CD4-positive, alpha-beta memory T cell (primary cell): ENCODE results near the gene WHRN. TPM values are rescaled to one million over a fixed set of nuclear protein-coding genes. Genes with fewer than 3 reads are reported as not detected.

Source experiments
- CTCF ChIA-PET: fragments of 350-600 bp; sonication (Branson Sonifier 250); formaldehyde crosslinking; loops from one replicate; lab custom pipeline; 2021; ENCODE audit warnings: inconsistent platforms; ENCODE audit not compliant: partially characterized antibody; lab: Charles Lee
- POLR2A ChIA-PET: fragments of 350-600 bp; sonication (Branson Sonifier 250); formaldehyde crosslinking; loops from one replicate; lab custom pipeline; 2021; ENCODE audit not compliant: partially characterized antibody; lab: Charles Lee
- DNase-seq, 5 donors: peaks; one replicate each; pipeline versions ENCODE4 v3.0.0 to v3.0.0-alpha.2; 2020 to 2022; ENCODE audit warnings: mixed read lengths in 1 of 5
- H3K27ac ChIP-seq: one replicate; pipeline ENCODE4 v1.7.0; 2013; ENCODE audit warnings: low read depth, low read length
- H3K27me3 ChIP-seq: 2 replicates; pipeline ENCODE4 v1.7.0; 2013; ENCODE audit warnings: mild to moderate bottlenecking, low read length, moderate library complexity; ENCODE audit not compliant: insufficient read depth
- H3K36me3 ChIP-seq: 2 replicates; pipeline ENCODE4 v1.7.0; 2013; ENCODE audit warnings: mild to moderate bottlenecking, low read length, moderate library complexity; ENCODE audit not compliant: insufficient read depth
- H3K4me1 ChIP-seq: 2 replicates; pipeline ENCODE4 v1.7.0; 2013; ENCODE audit warnings: mild to moderate bottlenecking, low read length, moderate library complexity; ENCODE audit not compliant: insufficient read depth
- H3K4me3 ChIP-seq, 2 donors: one replicate each; pipeline ENCODE4 v1.7.0; 2013; ENCODE audit warnings: low read length in 2 of 2, mild to moderate bottlenecking in 1 of 2
- H3K9me3 ChIP-seq, 2 donors: one replicate each; pipeline ENCODE4 v1.7.0; 2013; ENCODE audit warnings: low read length in 2 of 2, control low read depth in 1 of 2; ENCODE audit not compliant: control insufficient read depth in 1 of 2
- H3K27ac Mint-ChIP-seq, 7 donors: one replicate each; pipeline ENCODE4 v1.8.0; 2020 to 2021; ENCODE audit warnings: mixed read lengths in 7 of 7, mild to moderate bottlenecking in 6 of 7, inconsistent platforms in 3 of 7, moderate library complexity in 3 of 7
- H3K27me3 Mint-ChIP-seq, 2 donors: one replicate each; pipeline ENCODE4 v1.8.0; 2020 to 2021; ENCODE audit warnings: mixed read lengths in 2 of 2
- H3K36me3 Mint-ChIP-seq, 2 donors: one replicate each; pipeline ENCODE4 v1.8.0; 2020 to 2021; ENCODE audit warnings: mixed read lengths in 2 of 2, inconsistent platforms in 1 of 2, mild to moderate bottlenecking in 1 of 2
- H3K4me1 Mint-ChIP-seq, 4 donors: one replicate each; pipeline ENCODE4 v1.8.0; 2020 to 2021; ENCODE audit warnings: mixed read lengths in 4 of 4, mild to moderate bottlenecking in 1 of 4
- H3K4me3 Mint-ChIP-seq, 8 donors: one replicate each; pipeline ENCODE4 v1.8.0; 2020 to 2021; ENCODE audit warnings: mixed read lengths in 8 of 8, mild to moderate bottlenecking in 7 of 8, moderate library complexity in 6 of 8, inconsistent platforms in 3 of 8
- H3K9me3 Mint-ChIP-seq, 8 donors: one replicate each; pipeline ENCODE4 v1.8.0; 2020 to 2021; ENCODE audit warnings: mixed read lengths in 8 of 8, mild to moderate bottlenecking in 5 of 8, inconsistent platforms in 3 of 8, moderate library complexity in 1 of 8
- intact Hi-C: fragments of 100-400 bp; cut with micrococcal nuclease; formaldehyde crosslinking; loops from one replicate; pipeline ENCODE4 v1.15.1; 2023
- polyA plus RNA-seq, 2 donors: library from polyadenylated mRNA; unstranded; fragments of 300-500 nt; fragmentation: Illumina TruSeq; gene quantifications; one replicate each; pipeline ENCODE4 v1.2.3, GENCODE V29; 2021
- total RNA-seq, 2 experiments: library from RNA; stranded (reverse); gene quantifications; one replicate each; pipeline ENCODE4 v1.2.3, GENCODE V29; 2021

The WHRN gene
- total and polyA plus RNA-seq, 4 experiments from 2014 or later, result 0.24 to 10.1 (median 5.0) TPM

DNA sequence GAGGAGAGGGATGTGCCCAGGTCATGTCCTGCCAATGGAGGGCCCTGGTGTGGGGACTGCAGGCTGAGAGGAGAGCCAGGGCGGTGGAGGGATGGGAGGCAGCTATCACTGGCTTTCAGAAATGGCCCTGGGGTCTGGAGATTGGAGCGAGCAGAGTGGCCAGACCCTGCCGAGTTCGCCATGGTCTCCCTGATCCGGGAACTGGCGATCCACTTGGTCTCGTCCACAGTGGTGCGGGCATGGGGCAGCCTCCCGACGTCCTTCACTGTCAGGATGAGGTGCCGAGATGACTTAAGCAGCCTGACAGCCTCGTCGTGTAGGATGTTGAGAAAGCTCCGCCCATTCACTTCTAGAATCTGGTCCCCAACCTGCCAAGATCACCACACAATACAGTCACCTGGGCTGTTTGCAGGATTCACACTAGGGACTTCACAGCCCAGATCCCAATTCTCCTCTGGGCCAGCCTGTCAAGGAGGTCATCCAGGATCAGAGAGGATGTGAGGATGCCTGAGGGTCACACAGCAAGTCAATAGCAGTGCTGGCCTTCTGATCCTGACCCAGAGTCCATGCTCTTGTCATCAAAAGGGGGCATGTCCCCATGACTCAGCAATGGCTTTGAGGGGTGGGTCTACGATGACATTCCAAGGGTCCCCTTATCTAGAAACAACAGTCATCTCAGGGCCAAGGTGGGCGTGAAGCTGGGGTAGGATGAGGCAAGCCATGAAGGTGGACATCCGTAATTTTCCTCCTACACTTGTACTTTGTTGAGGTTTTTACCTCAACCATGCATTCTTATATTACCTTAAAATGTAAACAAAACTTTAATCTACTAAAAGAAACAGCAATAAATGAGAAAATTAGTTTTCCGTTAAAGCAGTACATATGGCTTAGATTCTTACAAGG is 79.0 kb downstream of the WHRN start:
- intact Hi-C loops, result no loop called here

DNA sequence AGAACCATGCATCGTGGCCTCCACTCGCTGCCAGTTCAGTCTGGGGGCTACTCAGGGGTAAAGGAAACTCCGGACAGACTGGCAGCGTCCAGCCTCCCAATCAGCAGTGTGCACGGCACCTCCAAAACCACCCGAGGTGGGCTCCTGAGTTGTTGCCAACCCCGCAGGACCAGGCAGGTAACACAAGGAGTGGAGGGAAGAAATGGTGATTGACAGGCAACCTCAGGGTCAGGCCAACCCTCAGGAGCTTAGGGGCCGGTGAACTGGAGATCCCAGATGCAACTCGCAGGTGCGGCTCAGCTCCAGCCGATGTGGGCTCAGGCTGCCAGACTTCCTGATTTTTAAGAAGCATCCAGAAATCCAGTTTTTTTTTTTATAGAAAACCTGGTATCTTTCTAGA is 80.1 kb downstream of the WHRN start:
- no peaks in the 10 kb centered on the region for H3K4me1 Mint-ChIP-seq
- H3K4me1 ChIP-seq, result no peaks in the 10 kb centered on the region
- no peak overlapping the region for H3K27ac Mint-ChIP-seq
- no peaks in the 10 kb centered on the region for H3K36me3 Mint-ChIP-seq
- H3K4me3 Mint-ChIP-seq, result no peak overlapping the region
- H3K9me3 Mint-ChIP-seq, result no peaks in the 10 kb centered on the region
- no peak overlapping the region for H3K4me3 ChIP-seq
- POLR2A ChIA-PET, result no interaction called here
- no peak for DNase-seq
- CTCF ChIA-PET, result no interaction called here
- H3K27me3 Mint-ChIP-seq, result no peaks in the 10 kb centered on the region
- H3K36me3 ChIP-seq, result no peaks in the 10 kb centered on the region
- H3K27ac ChIP-seq, result no peak overlapping the region
- intact Hi-C loops, result no loop called here
- H3K27me3 ChIP-seq, result no peaks in the 10 kb centered on the region
- H3K9me3 ChIP-seq, result no peaks in the 10 kb centered on the region

More for the DNA sequence above, 79.0 kb downstream of the WHRN start:
- Histone ChIP-seq H3K4me3 (no peak overlapping the region), H3K4me1 (no peaks in the 10 kb centered on the region), H3K27me3 (no peaks in the 10 kb centered on the region), H3K9me3 (no peaks in the 10 kb centered on the region), H3K27ac (no peak overlapping the region), H3K36me3 (no peaks in the 10 kb centered on the region)
- no peaks in the 10 kb centered on the region for H3K9me3 Mint-ChIP-seq
- H3K4me1 Mint-ChIP-seq, result no peaks in the 10 kb centered on the region
- ChIA-PET CTCF (interaction anchor here (4.0 kb wide), 1 partner anchor 21 kb away, joined by 17 read pairs; no protein-coding TSS in a partner anchor), POLR2A (no interaction called here)
- H3K27ac Mint-ChIP-seq, result peak overlapping the region in 1 of 7 donors; percentile 12
- H3K4me3 Mint-ChIP-seq, result no peak overlapping the region
- no peaks in the 10 kb centered on the region for H3K27me3 Mint-ChIP-seq
- no peaks in the 10 kb centered on the region for H3K36me3 Mint-ChIP-seq
- no peak for DNase-seq

DNA sequence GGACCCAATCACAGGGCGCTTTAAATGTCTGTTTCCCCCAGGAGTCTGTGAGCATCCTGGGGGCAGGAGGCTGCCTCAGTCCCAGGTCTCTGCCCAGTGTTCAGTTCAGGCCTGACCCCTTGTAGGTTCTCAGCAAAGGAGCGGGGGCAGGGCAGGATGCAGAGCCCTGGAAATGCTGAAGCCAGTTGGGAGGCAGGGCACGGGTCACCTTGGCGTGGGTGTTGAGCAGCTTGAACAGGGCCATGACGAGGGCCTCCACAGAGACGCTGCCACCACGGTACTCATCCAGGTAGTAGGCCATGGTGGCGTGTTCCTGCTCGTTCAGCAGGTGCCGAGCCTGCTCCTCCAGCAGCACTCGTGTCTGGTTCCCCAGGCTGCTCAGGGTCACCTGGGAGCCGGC is 81.1 kb downstream of the WHRN start:
- intact Hi-C loops, result no loop called here
- ChIA-PET POLR2A (no interaction called here), CTCF (no interaction called here)
- Histone ChIP-seq H3K27ac (no peak overlapping the region), H3K36me3 (no peaks in the 10 kb centered on the region), H3K9me3 (no peaks in the 10 kb centered on the region), H3K4me3 (no peak overlapping the region), H3K4me1 (no peaks in the 10 kb centered on the region), H3K27me3 (no peaks in the 10 kb centered on the region)
- Mint-ChIP-seq H3K4me3 (no peak overlapping the region), H3K9me3 (no peaks in the 10 kb centered on the region), H3K36me3 (no peaks in the 10 kb centered on the region), H3K4me1 (peaks cover 0 to 4% (median 0%) of the 10 kb centered on the region in 4 donors), H3K27ac (no peak overlapping the region), H3K27me3 (no peaks in the 10 kb centered on the region)
- no peak for DNase-seq

DNA sequence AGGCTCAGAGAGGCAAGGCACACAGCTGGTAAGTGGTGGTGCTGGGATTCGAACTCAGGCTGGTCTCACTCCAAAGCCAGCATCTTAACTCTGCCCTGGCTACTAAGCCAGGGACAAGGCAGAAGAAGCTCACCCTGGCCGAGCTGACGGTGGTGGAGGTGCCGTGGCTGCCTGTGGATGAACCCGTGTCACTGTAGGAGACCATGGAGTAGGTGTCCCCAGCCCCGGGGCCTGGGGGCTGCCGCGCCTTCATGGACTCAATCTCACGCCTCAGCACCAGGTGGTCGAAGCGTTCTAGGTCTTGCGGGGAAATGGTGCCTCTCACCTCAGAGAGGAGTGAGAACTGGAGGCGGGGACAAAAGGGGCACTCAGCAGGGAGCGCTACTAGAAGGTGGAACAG is 82.1 kb downstream of the WHRN start:
- ChIA-PET CTCF (interaction anchor here (1.6 kb wide), 1 partner anchor 230 kb away, joined by 6 read pairs; no protein-coding TSS in a partner anchor), POLR2A (no interaction called here)
- intact Hi-C loops, result no loop called here
- Histone ChIP-seq H3K27ac (no peak overlapping the region), H3K36me3 (no peaks in the 10 kb centered on the region), H3K4me3 (no peak overlapping the region), H3K9me3 (no peaks in the 10 kb centered on the region), H3K27me3 (no peaks in the 10 kb centered on the region), H3K4me1 (peaks cover 5% of the 10 kb centered on the region)
- Mint-ChIP-seq H3K4me1 (peaks cover 6 to 13% (median 7%) of the 10 kb centered on the region in 4 donors), H3K27ac (no peak overlapping the region), H3K9me3 (no peaks in the 10 kb centered on the region), H3K36me3 (no peaks in the 10 kb centered on the region), H3K27me3 (no peaks in the 10 kb centered on the region), H3K4me3 (no peak overlapping the region)
- DNase-seq, result no peak

DNA sequence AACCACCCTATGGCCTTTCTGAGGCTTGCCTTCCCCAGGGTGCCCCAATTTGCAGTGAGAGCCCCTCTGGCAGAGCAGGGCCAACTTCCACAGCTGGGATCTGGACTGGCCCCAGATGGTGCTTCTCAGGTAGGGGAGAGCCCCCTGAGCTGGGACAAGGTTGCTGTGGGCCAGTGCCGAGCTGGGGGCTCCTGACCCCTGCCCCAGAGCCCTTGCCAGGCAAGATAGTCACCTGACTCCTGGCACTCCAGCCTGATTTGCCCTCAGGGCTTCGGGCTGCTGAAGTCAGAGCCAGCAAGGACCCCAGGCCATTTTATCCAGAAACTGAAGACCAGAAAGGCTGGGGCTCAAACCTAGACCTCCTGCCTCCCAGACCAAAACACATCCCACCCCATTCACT is 84.1 kb downstream of the WHRN start:
- Mint-ChIP-seq H3K27ac (no peak overlapping the region), H3K9me3 (no peaks in the 10 kb centered on the region), H3K36me3 (no peaks in the 10 kb centered on the region), H3K4me3 (no peak overlapping the region), H3K4me1 (peaks cover 14 to 24% (median 19%) of the 10 kb centered on the region in 4 donors), H3K27me3 (no peaks in the 10 kb centered on the region)
- no peak for DNase-seq
- Histone ChIP-seq H3K4me3 (no peak overlapping the region), H3K27me3 (no peaks in the 10 kb centered on the region), H3K27ac (no peak overlapping the region), H3K9me3 (no peaks in the 10 kb centered on the region), H3K36me3 (no peaks in the 10 kb centered on the region), H3K4me1 (peaks cover 14% of the 10 kb centered on the region)
- CTCF ChIA-PET, result interaction anchor here (0.8 to 1.2 kb wide), 2 partner anchors 15 to 16 kb away, joined by 3 to 6 read pairs; no protein-coding TSS in a partner anchor
- POLR2A ChIA-PET, result no interaction called here
- intact Hi-C loops, result no loop called here

DNA sequence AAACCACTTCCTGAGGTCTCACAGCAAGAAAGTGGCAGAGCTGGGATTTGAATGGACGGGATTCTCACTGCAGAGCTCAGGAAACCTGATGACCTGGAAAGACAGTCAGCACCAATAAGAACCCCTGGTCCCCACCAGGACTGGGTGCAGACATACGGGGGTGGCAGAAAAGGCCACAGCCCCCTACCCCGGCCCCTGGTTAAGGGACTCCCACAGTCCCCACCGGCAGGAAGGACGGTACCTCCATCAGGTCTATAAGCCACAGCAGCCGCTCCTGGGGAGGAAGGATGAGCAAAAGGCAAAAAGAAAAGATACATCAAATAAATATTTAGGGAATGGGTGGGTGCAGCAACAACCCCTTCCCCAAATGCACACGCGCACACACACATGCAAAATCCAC is 85.5 kb downstream of the WHRN start:
- CTCF ChIA-PET, result interaction anchor here (0.8 to 2.4 kb wide), 3 partner anchors 14 to 234 kb away, joined by 3 to 11 read pairs (median 7); no protein-coding TSS in a partner anchor
- H3K27ac Mint-ChIP-seq, result peak overlapping the region in 1 of 7 donors; percentile 18
- no peak overlapping the region for H3K4me3 Mint-ChIP-seq
- Histone ChIP-seq H3K9me3 (no peaks in the 10 kb centered on the region), H3K4me1 (peaks cover 14% of the 10 kb centered on the region), H3K27ac (no peak overlapping the region), H3K4me3 (no peak overlapping the region), H3K27me3 (no peaks in the 10 kb centered on the region), H3K36me3 (no peaks in the 10 kb centered on the region)
- POLR2A ChIA-PET, result interaction anchor here (1.5 kb wide), 1 partner anchor 16 kb away, joined by 3 read pairs; no protein-coding TSS in a partner anchor
- H3K4me1 Mint-ChIP-seq, result peaks cover 14 to 24% (median 19%) of the 10 kb centered on the region in 4 donors
- H3K36me3 Mint-ChIP-seq, result no peaks in the 10 kb centered on the region
- no peak for DNase-seq
- no peaks in the 10 kb centered on the region for H3K27me3 Mint-ChIP-seq
- H3K9me3 Mint-ChIP-seq, result no peaks in the 10 kb centered on the region
- intact Hi-C loops, result no loop called here

DNA sequence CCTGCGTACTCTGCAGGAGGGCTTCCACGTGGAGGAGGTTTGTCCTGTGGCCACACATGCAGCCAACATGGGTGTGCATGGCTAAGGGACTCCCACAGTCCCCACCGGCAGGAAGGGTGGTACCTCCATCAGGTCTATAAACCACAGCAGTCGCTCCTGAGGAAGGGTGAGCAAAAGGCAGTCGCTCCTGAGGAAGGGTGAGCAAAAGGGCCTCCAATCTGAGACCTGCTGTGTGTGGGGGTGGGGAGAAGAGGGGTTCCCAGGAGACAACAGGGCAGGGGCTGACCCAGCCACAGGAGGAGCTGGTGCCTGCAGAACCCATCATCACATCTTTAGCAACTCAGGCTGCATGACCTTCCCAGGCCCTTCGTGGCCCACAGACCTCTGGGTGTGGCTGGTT is 87.2 kb downstream of the WHRN start:
- no peaks in the 10 kb centered on the region for H3K27me3 Mint-ChIP-seq
- peak overlapping the region in 1 of 2 donors; percentile 13 for H3K4me3 ChIP-seq
- no peaks in the 10 kb centered on the region for H3K36me3 Mint-ChIP-seq
- ChIA-PET CTCF (interaction anchor here (1.1 to 2.4 kb wide), 4 partner anchors 11 to 236 kb away, joined by 3 to 11 read pairs (median 4); no protein-coding TSS in a partner anchor), POLR2A (interaction anchor here (1.3 kb wide), 1 partner anchor 235 kb away, joined by 3 read pairs; no protein-coding TSS in a partner anchor)
- no peaks in the 10 kb centered on the region for H3K36me3 ChIP-seq
- peaks cover 14 to 24% (median 19%) of the 10 kb centered on the region in 4 donors for H3K4me1 Mint-ChIP-seq
- H3K27me3 ChIP-seq, result no peaks in the 10 kb centered on the region
- peak overlapping the region in 6 of 8 donors; percentile 4 to 56 (median 24) for H3K4me3 Mint-ChIP-seq
- no peak overlapping the region for H3K27ac ChIP-seq
- H3K9me3 ChIP-seq, result no peaks in the 10 kb centered on the region
- intact Hi-C loops, result no loop called here
- peak overlapping the region in 4 of 7 donors; percentile 12 to 74 (median 34) for H3K27ac Mint-ChIP-seq
- H3K9me3 Mint-ChIP-seq, result no peaks in the 10 kb centered on the region
- H3K4me1 ChIP-seq, result peaks cover 14% of the 10 kb centered on the region
- DNase-seq, result no peak
